ENCODE measurements around the gene MCRIP1.

- TF ChIP-seq CTCF (IDR thresholded peaks at IDR 0.05) = no peak
- no peak for TF ChIP-seq POLR2A (IDR thresholded peaks at IDR 0.05)
Measured at GRCh38 chr17:81807210-81807719, 25.8 kb downstream of the MCRIP1 start.
